T-cell (primary cell): ENCODE measurements around the gene HOXC9. TPM values are rescaled to one million over a fixed set of nuclear protein-coding genes. Genes with fewer than 3 reads are reported as not detected.
A peak's percentile ranks its signal among the peaks of the same experiment; 100 is the strongest.

Experiments
- ATAC-seq, 4 experiments: fragments of 200-7000 bp in 3 of 4; fragments of 150-1000 bp in 1 of 4; cut with Tn5 transposase; replicated peaks in 1 of 4; 1 replicate in 3 of 4; 2 replicates in 1 of 4; pipeline ENCODE4 v1.10.0; 2021; ENCODE audit warnings: moderate library complexity in 3 of 4, mild to moderate bottlenecking in 2 of 4, moderate number of reproducible peaks in 1 of 4
- CTCF ChIA-PET, 2 donors: fragments of 300-600 bp; sonication (Branson Sonifier 250); formaldehyde crosslinking; loops; one replicate each; lab custom pipeline; 2022; ENCODE audit warnings: antibody characterized with exemption in 2 of 2; lab: Charles Lee
- POLR2A ChIA-PET, 2 donors: fragments of 300-600 bp; sonication (Branson Sonifier 250); formaldehyde crosslinking; loops; one replicate each; lab custom pipeline; 2022; ENCODE audit warnings: antibody characterized with exemption in 2 of 2; lab: Charles Lee
- DNase-seq, 35 experiments: peaks; one replicate each; pipeline versions ENCODE4 v3.0.0 to v3.0.0-alpha.2; 2013 to 2023
- H3K27ac ChIP-seq: one replicate; pipeline ENCODE4 v1.5.1; 2013; ENCODE audit warnings: low read length
- H3K27me3 ChIP-seq, 2 experiments: replicated peaks in 1 of 2; 1 replicate in 1 of 2; 2 replicates in 1 of 2; pipeline versions ENCODE4 v1.6.1 to v1.7.0; 2013; ENCODE audit warnings: low read length in 1 of 2, mixed read lengths in 1 of 2; ENCODE audit not compliant: control insufficient read depth in 2 of 2, insufficient read depth in 2 of 2; ENCODE audit errors: extremely low read depth in 1 of 2
- H3K36me3 ChIP-seq, 2 donors: 1 replicate in 1 of 2; 2 replicates in 1 of 2; pipeline versions ENCODE4 v1.6.1 to v1.7.0; 2013; ENCODE audit warnings: low read length in 1 of 2; ENCODE audit not compliant: control insufficient read depth in 2 of 2, insufficient read depth in 1 of 2; ENCODE audit errors: extremely low read depth in 1 of 2
- H3K4me1 ChIP-seq, 2 experiments: 1 replicate in 1 of 2; 2 replicates in 1 of 2; pipeline versions ENCODE4 v1.6.1 to v1.7.0; 2013; ENCODE audit warnings: low read length in 2 of 2, mixed read lengths in 1 of 2; ENCODE audit not compliant: insufficient read depth in 2 of 2, control insufficient read depth in 1 of 2; ENCODE audit errors: extremely low read depth in 1 of 2
- H3K4me3 ChIP-seq, 2 donors: 1 replicate in 1 of 2; 2 replicates in 1 of 2; pipeline versions ENCODE4 v1.5.1 to v1.7.0; 2013; ENCODE audit warnings: mild to moderate bottlenecking in 2 of 2, low read length in 1 of 2, moderate library complexity in 1 of 2; ENCODE audit not compliant: control insufficient read depth in 1 of 2; ENCODE audit errors: extremely low read depth in 1 of 2
- H3K9me3 ChIP-seq: 2 replicates; pipeline ENCODE4 v1.7.0; 2013
- H3K27ac Mint-ChIP-seq, 2 donors: one replicate each; pipeline ENCODE4 v1.8.0; 2020 to 2021; ENCODE audit warnings: mild to moderate bottlenecking in 2 of 2, mixed read lengths in 2 of 2
- H3K27me3 Mint-ChIP-seq, 2 donors: one replicate each; pipeline ENCODE4 v1.8.0; 2021 to 2022; ENCODE audit warnings: mixed read lengths in 2 of 2
- H3K36me3 Mint-ChIP-seq: one replicate; pipeline ENCODE4 v1.8.0; 2021; ENCODE audit warnings: mixed read lengths
- H3K4me1 Mint-ChIP-seq, 3 donors: one replicate each; pipeline ENCODE4 v1.8.0; 2020 to 2022; ENCODE audit warnings: mixed read lengths in 3 of 3, mild to moderate bottlenecking in 1 of 3
- H3K4me3 Mint-ChIP-seq, 3 donors: one replicate each; pipeline ENCODE4 v1.8.0; 2020 to 2022; ENCODE audit warnings: mild to moderate bottlenecking in 3 of 3, mixed read lengths in 3 of 3, moderate library complexity in 3 of 3
- H3K9me3 Mint-ChIP-seq, 3 donors: one replicate each; pipeline ENCODE4 v1.8.0; 2020 to 2022; ENCODE audit warnings: mixed read lengths in 3 of 3
- WGBS: methylation state at CpG from one replicate; pipeline ENCODE4 v1.1.5; 2013; ENCODE audit warnings: missing lambda C conversion rate; ENCODE audit not compliant: insufficient coverage; 5-methylcytosine and 5-hydroxymethylcytosine counted together
- total RNA-seq, 35 experiments: library from RNA in 6 of 35; stranded (reverse) in 6 of 35; fragments of 120-200 nt in 1 of 35; gene quantifications; one replicate each; pipeline versions ENCODE4 v1.2.1 to v1.2.4 and lab custom pipeline; 2013 to 2026

The HOXC9 gene
- total RNA-seq (not detected), total RNA-seq (lab: John Stamatoyannopoulos, UW) (0 to 0.13 (median 0) reads per million in 29 experiments)
- total RNA-seq (2013) = not detected

GRCh38 chr12:54000116-54001114 lies at the start of gene HOXC9:
Gene HOXC9, plus strand, starts transcription at chr12:54000161. Its CDS starts 28 bp downstream, at chr12:54000189.
- Mint-ChIP-seq H3K4me3 (peak within 1 kb of the TSS in 2 of 3 donors; percentile 47 to 64), H3K9me3 (no peaks in the 10 kb centered on the region), H3K4me1 (peaks cover 17 to 31% (median 20%) of the 10 kb centered on the region in 3 donors), H3K27ac (no peak within 1 kb of the TSS), H3K27me3 (peaks cover 76 to 92% of the 10 kb centered on the region in 2 donors), H3K36me3 (no peaks in the 10 kb centered on the region)
- no peak within 1 kb of the TSS for H3K27ac ChIP-seq
- WGBS = 6% methylated on average over 79 of the region's 87 CpGs
- DNase-seq (no peak), ATAC-seq (no peak)
- ChIA-PET CTCF (interaction anchor here (0.6 to 1.4 kb wide), 5 partner anchors 9 to 206 kb away, joined by 3 to 9 read pairs (median 5); partner anchors contain the start of gene HOXC8 (in 2 of the 2)), POLR2A (no interaction called here)
- H3K9me3 ChIP-seq = no peaks in the 10 kb centered on the region
- H3K4me1 ChIP-seq = peaks cover 6 to 40% of the 10 kb centered on the region in 2 experiments
- peaks cover 5 to 99% of the 10 kb centered on the region in 2 experiments for H3K27me3 ChIP-seq
- no peaks in the 10 kb centered on the region for H3K36me3 ChIP-seq
- peak within 1 kb of the TSS; percentile 14 to 74 for H3K4me3 ChIP-seq

DNA sequence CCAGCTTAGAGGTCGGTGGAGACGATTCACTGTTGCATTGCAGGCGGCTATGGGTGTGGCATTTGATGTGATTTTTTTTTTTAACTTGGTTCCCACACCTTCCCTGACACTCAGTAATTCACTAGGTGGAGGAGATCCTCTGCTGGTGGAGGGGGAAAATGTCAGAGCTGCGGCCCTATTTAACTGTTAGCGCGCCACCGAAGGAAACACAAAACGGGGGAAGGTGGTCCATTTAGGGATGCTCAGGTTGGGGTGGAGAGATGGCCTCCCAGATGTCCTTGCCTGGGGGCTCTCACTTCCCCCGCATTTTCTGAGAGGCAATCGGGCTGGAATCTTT lies 49.6 kb upstream of the HOXC9 start:
- no peak for ATAC-seq
- WGBS = 4% methylated on average over 7 of the region's 10 CpGs
- Mint-ChIP-seq H3K27ac (no peak overlapping the region), H3K4me3 (no peak overlapping the region), H3K36me3 (no peaks in the 10 kb centered on the region), H3K27me3 (peaks cover 73 to 92% of the 10 kb centered on the region in 2 donors), H3K9me3 (no peaks in the 10 kb centered on the region), H3K4me1 (peaks cover 7 to 11% (median 9%) of the 10 kb centered on the region in 3 donors)
- POLR2A ChIA-PET = interaction anchor here in 1 of 2 donors (0.6 kb wide), 1 partner anchor 12 kb away, joined by 5 read pairs; the partner anchor contains the start of gene HOXC13
- Histone ChIP-seq H3K36me3 (no peaks in the 10 kb centered on the region), H3K9me3 (no peaks in the 10 kb centered on the region), H3K27me3 (peaks cover 30 to 94% of the 10 kb centered on the region in 2 experiments), H3K27ac (no peak overlapping the region), H3K4me3 (no peak overlapping the region), H3K4me1 (peaks cover 0 to 36% of the 10 kb centered on the region in 2 experiments)
- DNase-seq = no peak
- CTCF ChIA-PET = no interaction called here

DNA sequence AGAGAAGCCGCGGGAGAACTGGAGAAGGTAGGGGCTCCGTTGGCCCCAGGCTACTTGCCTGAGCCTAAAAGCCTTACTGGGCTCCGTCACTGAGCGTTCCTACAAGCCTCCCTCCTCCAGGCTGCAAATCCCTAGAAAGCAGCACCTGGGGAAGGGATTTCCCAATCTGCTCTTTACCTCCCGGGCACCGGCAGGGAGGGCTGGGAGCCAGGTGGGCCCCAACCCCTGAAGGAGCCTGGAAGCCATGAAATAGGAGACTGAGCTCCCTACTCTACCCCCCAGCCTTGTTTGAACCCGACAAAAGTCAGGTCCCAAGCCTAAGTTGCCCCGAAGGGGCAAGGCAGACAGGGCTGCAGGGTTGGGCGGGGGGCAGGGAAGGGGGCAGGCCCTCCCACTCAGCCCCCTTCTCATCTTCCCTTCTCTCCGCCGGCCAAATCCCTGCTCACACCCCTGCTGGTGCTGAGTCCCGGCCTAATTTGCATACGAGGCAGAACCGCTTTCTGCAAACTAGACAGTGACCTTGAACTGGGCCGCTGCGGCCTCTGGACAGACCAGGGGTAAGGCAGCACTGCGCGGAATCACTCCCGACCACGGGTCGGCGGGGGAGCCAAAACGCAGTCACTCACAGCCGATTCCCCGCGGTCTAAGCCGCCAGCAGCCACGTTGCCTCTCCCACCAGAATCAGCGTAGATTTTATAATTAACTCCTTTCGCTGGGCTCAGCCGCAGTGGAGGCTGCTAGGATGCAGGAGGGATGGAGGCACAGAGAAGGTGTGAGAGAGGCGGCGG lies 49.0 kb upstream of the HOXC9 start:
- H3K36me3 ChIP-seq = no peaks in the 10 kb centered on the region
- Mint-ChIP-seq H3K9me3 (no peaks in the 10 kb centered on the region), H3K4me3 (peak overlapping the region in 1 of 3 donors; percentile 17), H3K27ac (no peak overlapping the region), H3K4me1 (peaks cover 11 to 16% (median 15%) of the 10 kb centered on the region in 3 donors), H3K27me3 (peaks cover 72 to 92% of the 10 kb centered on the region in 2 donors), H3K36me3 (no peaks in the 10 kb centered on the region)
- no peak for ATAC-seq
- peaks cover 26 to 94% of the 10 kb centered on the region in 2 experiments for H3K27me3 ChIP-seq
- WGBS = 4% methylated on average over 21 of the region's 34 CpGs
- H3K9me3 ChIP-seq = no peaks in the 10 kb centered on the region
- H3K27ac ChIP-seq = no peak overlapping the region
- peaks cover 0 to 39% of the 10 kb centered on the region in 2 experiments for H3K4me1 ChIP-seq
- no peak overlapping the region for H3K4me3 ChIP-seq
- ChIA-PET CTCF (no interaction called here), POLR2A (interaction anchor here in 1 of 2 donors (0.6 kb wide), 1 partner anchor 12 kb away, joined by 5 read pairs; the partner anchor contains the start of gene HOXC13)
- no peak for DNase-seq

GRCh38 chr12:53951577-53952334 lies 48.2 kb upstream of the HOXC9 start:
- DNase-seq = no peak
- H3K36me3 Mint-ChIP-seq = no peaks in the 10 kb centered on the region
- peak overlapping the region in 1 of 2 donors; percentile 31 for H3K27ac Mint-ChIP-seq
- peaks cover 72 to 92% of the 10 kb centered on the region in 2 donors for H3K27me3 Mint-ChIP-seq
- H3K4me3 ChIP-seq = peak overlapping the region in 1 of 2 donors; percentile 35
- WGBS = 7% methylated on average over 42 of the region's 47 CpGs
- CTCF ChIA-PET = no interaction called here
- H3K4me3 Mint-ChIP-seq = peak overlapping the region in 1 of 3 donors; percentile 15
- H3K9me3 Mint-ChIP-seq = no peaks in the 10 kb centered on the region
- no peak for ATAC-seq
- peaks cover 0 to 47% of the 10 kb centered on the region in 2 experiments for H3K4me1 ChIP-seq
- H3K4me1 Mint-ChIP-seq = peaks cover 18 to 24% (median 23%) of the 10 kb centered on the region in 3 donors
- H3K9me3 ChIP-seq = no peaks in the 10 kb centered on the region
- peaks cover 24 to 94% of the 10 kb centered on the region in 2 experiments for H3K27me3 ChIP-seq
- no peaks in the 10 kb centered on the region for H3K36me3 ChIP-seq
- no peak overlapping the region for H3K27ac ChIP-seq
- POLR2A ChIA-PET = no interaction called here

GRCh38 chr12:53952335-53952694 lies 47.6 kb upstream of the HOXC9 start:
- Histone ChIP-seq H3K27me3 (peaks cover 19 to 95% of the 10 kb centered on the region in 2 experiments), H3K27ac (no peak overlapping the region), H3K9me3 (no peaks in the 10 kb centered on the region), H3K4me3 (peak overlapping the region in 1 of 2 donors; percentile 35), H3K4me1 (peaks cover 0 to 51% of the 10 kb centered on the region in 2 experiments), H3K36me3 (no peaks in the 10 kb centered on the region)
- CTCF ChIA-PET = no interaction called here
- Mint-ChIP-seq H3K27me3 (peaks cover 73 to 93% of the 10 kb centered on the region in 2 donors), H3K4me1 (peaks cover 22 to 28% (median 27%) of the 10 kb centered on the region in 3 donors), H3K36me3 (no peaks in the 10 kb centered on the region), H3K27ac (peak overlapping the region in 1 of 2 donors; percentile 69), H3K4me3 (peak overlapping the region in 1 of 3 donors; percentile 15), H3K9me3 (no peaks in the 10 kb centered on the region)
- ATAC-seq (no peak), DNase-seq (peak in 1 of 35 experiments; percentile 32)
- WGBS = 7% methylated on average over 5 of the region's 13 CpGs
- POLR2A ChIA-PET = no interaction called here
